Activated CD4-positive, alpha-beta T cell treated with anti-CD3 and anti-CD28 coated beads, Interleukin-2, amount 50 U/mL, for 16 hours (primary cell): ENCODE data around the gene HTRA2.
"Not testable (repeated sequence)": the region's sequence is repeated elsewhere in the genome, so short reads cannot be mapped to it uniquely, and the experiment has no call there.

ENCODE experiments used
- DNase-seq: peaks from one replicate; pipeline ENCODE4 v3.0.0-alpha.2; 2020

HTRA2 gene

DNA sequence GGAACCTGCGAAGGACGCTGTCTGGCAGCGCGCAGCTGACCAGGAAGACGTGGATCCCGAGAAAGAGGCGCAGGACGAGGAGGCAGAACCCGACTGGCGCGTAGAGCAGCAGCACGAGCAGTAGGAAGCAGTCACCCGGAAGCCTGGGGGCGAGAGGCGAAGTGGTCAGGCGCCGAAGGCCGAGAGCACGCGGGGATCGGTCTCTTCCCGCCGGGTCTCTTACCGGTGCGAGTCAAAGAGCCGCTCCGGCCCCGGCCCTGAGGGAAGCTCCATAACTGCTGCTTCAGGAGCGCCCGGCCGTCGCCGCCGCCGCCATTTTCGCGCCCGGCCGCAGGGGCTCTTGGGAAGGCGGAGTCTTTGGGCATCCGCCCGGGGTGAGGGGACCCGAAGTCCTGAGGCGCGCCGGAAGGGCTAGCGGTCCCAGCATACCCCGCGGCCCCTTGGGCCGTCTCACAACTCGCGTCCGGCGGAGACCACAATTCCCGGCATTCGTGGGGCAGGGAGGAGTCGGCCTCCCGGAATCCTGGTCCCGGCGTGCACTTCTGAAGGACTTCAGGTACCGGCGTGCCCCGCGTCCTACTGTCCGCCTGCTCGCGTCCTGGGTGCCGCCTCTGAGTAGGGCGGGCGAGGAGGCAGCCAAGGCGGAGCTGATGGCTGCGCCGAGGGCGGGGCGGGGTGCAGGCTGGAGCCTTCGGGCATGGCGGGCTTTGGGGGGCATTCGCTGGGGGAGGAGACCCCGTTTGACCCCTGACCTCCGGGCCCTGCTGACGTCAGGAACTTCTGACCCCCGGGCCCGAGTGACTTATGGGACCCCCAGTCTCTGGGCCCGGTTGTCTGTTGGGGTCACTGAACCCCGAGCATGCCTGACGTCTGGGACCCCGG, at the start of gene HTRA2, which contains the start of gene AUP1:
TSS of gene HTRA2 (plus strand) at position 577 of the 882 bp plus-strand sequence. CDS start at position 651, 74 bp downstream.
TSS of gene AUP1 (minus strand) at position 350 of the 882 bp plus-strand sequence. CDS start at position 273, 77 bp downstream.
- peak; percentile 99 for DNase-seq

DNA sequence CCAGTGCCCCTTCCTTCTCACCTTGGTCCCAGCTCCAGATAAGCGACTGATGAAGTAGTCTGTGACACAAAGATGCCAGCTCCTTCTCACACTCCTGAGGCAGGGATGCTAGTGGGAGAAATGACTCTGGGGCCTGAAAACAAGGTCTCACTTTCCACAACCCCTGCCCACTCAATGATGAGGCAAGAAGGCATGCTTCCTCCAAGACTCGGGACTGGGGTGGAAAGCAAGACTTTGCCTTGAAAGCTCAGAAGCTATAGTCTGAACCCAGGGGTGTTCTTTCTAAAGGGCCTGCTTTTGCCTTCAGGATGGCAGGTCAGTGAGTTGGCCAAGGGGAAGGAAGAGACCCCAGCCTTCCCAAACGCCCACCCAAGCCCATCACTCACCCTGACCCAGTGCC, 48.3 kb upstream of the HTRA2 start:
- DNase-seq: no peak

DNA sequence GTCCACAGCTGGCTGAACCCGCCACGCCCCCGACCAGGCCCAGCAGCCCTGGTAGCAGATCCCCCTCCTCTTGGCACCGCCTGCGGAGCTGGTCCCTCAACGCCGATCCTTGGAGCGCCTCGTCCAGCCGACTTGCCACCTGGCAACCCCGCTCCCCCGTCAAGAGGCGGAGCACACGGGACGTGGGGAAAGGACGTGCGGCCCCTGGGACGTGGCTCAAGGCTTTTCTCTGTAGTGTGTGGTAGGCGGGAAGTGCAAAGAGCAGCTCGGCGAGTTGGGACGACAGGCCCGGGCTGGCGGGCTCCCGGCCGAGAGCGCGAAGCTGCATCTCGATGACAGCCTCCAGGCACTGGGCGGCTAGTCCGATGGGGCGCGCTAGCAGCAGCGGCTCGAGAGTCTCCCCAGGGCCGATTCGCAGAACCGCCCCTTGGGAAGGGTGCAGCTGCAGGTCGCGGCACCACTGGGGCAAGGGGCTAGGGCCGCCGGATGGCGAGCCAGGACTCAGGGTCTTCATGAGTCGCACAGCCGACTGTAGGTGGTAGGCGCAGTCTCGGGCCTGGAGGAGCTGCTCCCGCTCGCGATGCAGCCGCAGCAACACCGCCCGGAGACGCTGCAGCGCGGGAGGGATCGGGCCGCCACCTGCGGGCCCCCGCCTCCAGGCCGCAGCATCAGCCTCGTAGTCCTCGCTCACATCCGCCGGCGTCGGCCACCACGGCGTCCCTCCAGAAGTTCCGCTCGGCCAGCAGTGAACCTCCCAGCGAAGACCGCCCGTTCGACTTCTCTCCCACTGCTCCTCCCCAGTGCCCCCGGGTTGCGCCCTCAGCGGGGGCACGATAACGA, 47.6 kb upstream of the HTRA2 start:
- DNase-seq: peak; percentile 67

DNA sequence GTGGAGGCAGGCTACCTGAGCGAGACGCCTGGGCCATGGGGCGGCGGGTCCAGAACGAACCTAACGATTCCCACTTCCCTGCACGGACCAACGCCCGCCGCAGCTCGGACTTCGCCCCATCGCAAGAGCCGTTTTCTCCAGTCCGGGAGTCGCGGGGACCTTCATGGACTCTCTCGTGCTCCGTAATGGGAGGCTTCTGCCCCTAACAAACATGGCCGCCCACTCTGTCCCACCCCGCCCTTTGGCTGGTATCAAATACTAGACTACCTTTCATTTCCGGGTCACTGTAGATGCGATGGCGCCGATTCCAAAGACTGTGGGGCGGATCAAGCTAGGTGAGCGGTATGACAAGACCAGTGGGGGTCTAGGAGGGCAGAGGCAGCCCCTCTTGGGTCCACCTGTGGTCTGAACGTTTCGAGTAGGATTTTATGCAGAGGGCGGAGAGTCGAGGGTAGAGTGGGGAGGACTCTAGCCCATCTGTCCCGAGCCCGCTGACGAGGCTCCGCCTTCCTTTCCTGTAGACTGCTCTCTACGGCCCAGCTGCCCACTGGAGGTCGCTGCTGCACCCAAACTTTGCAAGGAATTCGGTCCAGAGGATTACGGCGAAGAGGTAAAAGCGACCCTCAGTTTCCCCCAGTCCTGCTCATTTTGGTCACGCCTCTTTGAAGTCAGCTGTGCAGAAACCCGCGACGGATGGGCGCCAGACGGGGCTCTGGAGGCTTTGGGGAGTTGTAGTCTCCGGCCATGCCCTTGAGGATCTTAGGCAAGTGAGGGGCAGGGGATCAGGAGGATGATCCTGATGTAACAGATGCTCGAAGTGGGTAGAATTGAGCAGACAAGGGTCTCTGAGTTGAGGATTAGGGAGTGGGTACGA, 46.7 kb upstream of the HTRA2 start, which contains the start of the genes CCDC142 and TTC31:
TSS of gene CCDC142 (minus strand) at position 198 of the 874 bp plus-strand sequence. CDS start at position 37, 161 bp downstream.
TSS of gene TTC31 (plus strand) at position 281 of the 874 bp plus-strand sequence. CDS start at position 296, 15 bp downstream.
- peak; percentile 95 for DNase-seq

DNA sequence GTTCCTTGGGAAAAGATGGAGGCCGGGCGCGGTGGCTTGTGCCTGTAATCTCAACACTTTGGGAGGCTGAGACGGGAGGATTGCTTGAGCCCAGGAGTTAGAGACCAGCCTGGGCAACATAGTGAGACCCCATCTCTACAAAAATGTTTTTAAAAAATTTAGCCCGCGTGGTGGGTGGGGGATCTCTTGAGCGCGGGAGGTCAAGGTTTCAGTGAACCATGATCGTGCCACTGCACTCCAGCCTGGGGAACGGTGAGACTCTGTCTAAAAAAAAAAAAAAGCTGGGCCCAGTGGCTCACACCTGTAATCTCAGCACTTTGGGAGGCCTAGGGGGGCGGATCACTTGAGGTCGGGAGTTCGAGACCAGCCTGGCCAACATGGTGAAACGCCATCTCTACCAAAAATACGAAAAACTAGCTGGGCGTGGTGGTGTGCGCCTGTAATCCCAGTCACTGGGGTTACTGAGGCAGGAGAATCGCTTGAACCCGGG, 46.0 kb upstream of the HTRA2 start:
- not testable (repeated sequence) for DNase-seq

DNA sequence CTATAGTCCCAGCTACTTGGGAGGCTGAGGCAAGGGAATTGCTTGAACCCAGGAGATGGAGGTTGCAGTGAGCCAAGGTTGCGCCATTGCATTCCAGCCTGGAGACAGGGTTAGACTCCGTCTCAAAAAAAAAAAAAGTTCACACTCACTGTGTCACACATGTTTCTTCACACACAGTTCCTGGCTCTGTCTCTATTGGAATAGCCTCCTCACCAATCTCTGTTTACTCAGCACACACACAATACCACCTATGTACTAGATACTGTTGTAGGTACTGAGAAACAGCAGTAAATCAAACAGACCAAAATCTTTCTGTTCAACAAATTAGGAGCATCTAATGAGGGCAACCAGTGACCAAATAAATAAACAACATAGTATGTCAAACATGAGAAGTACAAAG, 43.6 kb upstream of the HTRA2 start:
- no peak for DNase-seq

DNA sequence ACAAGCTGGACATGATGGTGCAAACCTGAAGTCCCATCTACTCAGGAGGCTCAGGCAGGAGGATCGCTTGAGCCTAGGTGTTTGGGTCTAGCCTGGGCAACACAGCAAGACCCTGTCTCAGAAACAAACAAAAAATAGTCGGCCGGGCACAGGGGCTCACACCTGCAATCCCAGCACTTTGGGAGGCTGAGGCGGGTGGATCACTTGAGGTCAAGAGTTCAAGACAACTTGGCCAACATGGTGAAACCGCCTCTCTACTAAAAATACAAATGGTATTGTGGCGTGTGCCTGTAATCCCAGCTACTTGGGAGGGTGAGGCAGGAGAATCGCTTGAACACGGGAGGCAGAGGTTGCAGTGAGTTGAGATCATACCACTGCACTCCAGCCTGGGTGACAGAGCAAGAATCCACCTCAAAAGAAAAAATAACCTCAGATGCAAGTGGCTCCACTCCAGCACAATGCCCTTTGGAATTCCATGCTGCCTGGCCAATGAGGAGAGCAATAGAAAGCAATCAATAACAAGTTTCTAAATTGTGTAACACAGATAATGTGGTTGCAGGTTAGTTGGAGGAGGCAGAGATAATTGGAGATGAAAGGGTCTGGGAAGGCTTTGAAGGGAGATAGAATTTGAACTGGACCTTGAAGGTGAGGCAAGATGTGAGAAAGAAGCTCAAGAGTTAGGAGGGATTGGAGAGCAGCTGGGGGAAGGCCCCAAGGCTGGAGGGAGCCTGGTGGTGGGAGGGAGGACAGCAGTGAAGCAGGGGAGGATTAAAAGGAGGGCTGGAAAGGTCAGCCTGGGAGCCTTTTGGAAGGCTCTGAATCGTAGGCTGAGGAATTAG, 40.9 kb upstream of the HTRA2 start:
- no peak for DNase-seq

DNA sequence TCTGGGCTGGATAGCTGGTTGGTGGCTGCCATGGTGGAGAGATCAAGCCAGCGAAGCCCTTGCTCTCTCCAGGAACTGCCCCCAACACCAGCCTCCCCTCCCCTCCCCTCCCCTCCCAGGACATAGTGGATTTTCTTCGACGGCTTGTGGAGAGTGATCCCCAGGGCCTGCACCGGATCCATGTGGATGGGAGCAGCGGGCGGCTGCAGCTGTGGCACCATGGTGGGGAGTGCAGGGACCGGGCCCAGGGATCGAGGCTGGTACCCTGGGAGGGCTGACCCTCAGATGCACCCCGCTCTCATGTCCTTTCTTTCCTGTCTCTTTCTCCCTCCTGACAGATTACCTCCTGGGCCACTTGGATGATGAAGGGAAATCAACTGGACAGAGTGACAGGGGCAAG, 39.8 kb upstream of the HTRA2 start:
- DNase-seq: no peak

DNA sequence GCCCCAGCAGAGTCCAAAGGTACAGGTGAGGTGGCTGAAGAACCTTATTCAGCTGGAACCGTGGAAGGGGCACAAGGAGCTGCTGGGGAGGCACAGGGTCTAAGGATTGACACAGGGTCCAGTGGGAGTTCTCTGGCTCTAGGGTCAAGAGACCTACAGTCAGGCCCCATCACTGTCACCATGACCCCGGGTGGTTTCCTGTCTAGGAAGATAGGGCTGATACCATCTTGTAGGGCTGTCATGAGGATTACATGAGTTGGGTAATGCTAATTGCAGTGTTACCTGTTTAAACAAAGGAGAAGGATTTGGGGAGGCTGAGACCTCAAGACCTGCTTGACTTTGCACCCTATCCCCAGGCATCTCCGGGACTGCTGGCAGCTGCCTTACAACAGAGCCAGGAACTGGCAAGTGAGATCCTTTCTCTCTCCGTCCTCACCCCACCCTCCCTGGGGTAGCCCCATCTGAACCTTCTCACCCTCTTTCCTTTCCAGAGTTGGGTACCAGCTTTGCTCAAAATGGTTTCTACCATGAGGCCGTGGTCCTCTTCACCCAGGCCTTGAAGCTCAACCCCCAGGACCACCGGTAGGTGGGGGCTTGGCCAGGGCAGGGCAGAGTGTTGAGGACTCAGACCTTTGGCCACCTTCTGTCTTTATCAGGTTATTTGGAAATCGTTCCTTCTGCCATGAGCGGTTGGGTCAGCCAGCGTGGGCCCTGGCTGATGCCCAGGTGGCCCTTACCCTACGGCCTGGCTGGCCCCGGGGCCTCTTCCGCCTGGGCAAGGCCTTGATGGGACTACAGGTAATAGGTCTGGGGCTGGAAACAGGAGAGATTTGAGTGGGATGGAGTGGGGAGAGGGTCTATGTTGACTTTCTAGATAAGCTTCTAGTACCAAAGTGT, 37.8 kb upstream of the HTRA2 start:
- DNase-seq: no peak

DNA sequence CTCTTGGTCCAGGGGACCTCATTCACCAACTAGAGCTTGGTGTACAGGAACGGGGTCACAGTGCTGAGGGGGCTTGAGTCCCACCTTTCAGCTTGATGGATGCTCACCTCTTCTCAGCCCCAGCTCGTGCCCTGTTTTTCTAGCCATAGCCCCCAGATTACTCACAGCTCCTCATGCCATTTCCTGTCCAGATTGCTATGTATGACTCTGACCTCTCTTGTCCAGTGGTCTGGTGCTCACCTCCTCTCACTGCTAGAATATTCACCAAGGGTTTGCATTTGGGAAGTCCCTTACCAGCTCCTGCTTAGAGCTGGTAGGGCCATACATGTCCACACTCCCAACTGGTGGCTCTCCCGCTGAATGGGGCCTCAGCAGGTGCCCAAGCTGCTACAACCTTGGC, 36.2 kb upstream of the HTRA2 start:
- DNase-seq: no peak

DNA sequence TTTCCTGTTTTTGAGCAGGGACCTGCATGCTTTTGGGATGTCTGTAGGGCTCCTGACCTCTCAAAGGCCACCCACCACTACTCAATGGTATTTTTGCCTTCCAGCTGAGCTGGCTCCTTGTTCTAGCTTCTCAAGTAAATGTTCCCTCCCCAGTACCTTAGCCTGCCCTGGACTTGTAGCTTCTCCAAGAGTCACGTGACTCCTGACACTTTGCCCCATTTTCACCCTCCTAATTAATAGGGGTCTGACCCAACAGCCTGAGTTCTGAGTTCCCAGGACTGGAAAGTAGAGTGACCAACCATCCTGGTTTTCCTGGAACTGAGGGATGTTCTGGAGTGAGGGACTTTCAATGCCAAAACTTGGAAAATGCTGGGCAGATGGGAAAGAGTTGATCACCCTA, 34.3 kb upstream of the HTRA2 start:
- DNase-seq: no peak

DNA sequence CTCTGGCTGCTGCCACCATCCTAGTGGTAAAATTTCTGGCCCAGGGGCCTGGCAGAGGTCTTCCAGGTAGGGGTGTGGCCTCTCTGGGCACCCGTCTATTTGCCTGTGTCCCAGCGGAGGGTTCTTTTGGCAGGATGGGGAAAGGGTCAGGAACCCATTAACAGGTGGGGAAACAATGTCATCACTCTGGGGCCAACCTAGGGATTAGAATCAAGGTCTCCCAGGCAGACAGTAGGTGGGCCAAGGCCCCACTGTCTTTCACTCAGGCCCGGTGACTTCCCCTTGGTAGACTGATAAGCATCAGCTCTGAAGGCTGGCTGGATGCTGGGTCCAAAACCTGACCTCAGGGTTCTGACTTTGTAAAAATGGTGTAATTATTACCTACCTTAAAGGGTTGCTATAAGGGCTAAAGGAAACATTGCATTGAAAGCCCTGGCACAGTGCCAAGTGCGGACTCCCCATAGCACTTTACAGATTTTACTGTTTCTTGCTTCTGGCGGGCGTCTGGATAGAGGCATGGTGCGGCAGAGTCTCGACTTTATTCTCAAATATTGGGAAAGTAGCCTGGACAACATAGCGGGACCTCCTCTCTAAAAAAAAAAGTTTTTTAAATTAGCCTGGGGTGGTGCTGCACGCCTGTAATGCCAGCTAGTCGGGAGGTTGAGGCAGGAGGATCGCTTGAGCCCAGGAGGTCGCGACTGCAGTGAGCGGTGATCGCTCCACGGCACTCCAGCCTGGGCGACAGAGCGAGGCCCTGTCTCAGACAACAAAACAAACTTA, 32.5 kb upstream of the HTRA2 start:
- no peak for DNase-seq

DNA sequence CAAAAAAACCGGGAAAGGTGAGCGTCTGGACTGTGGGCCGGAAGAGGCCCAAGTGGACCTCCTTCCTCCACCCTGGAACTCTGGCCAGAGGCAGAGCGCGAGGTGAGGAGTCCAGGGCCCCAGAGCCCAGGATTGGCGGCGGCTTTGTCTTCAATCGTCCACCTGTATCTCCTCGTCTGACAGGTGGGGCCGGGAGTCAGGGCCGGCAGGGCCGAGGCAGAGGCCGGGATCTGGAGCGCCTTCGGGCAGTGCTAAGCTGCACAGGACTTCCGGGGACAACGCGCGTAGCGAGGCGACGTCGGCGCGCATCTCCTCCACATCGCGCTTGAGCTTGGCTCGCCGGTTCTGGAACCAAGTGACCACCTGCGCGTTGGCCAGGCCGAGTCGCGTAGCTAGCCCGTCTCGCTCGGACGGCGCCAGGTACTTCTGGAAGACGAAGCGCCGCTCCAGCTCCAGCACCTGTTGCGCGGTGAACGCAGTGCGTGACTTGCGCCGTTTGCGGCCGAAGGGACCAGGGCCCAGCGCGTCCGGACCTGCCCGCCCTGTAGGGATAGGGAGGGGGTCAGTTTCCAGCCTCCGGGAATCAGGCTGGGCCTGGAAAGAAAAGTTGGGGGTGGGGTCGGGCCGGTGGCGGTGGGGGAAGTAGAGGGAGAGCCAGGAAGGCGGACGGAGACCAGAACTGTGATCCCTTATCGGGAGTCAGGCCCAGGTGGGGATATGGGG, 31.8 kb upstream of the HTRA2 start:
- peak; percentile 29 for DNase-seq

DNA sequence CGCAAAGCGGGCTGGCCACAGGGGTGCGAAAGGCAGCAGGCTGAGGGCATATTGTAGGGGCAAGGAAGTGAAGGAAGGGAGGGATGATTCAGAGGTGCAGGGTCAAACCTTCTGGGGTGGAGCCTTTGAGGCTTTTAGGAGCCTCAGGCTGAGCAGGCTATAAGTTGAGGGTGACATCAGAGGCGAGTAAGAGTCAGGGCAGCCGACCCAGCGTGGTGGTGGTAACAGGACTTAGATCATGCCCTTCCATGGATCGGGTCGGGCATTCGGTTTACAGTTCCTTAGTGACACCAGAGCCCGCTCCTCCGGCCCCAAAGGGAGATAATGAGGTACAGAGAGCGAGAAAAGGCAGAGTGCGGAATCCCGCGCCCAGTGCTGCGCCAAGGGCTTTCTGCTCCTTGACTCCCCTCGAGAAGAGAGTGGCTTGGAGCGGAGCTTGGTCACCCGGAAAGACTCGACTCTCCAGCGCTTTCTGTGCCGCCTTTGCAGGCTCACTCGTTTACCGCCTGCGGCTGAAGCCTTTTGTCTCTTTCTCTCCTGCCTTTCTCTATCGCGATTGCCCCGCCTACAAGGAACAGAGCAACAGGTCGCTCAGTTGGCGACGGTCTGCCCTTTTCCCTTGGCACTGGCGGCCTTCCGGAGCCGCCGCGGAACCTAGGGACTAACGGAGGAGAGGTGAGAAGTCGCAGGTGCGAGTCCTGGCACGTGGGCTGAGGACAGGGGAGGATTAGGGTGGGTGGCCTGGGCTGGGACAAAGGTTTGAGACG, 31.1 kb upstream of the HTRA2 start:
- peak; percentile 60 for DNase-seq

DNA sequence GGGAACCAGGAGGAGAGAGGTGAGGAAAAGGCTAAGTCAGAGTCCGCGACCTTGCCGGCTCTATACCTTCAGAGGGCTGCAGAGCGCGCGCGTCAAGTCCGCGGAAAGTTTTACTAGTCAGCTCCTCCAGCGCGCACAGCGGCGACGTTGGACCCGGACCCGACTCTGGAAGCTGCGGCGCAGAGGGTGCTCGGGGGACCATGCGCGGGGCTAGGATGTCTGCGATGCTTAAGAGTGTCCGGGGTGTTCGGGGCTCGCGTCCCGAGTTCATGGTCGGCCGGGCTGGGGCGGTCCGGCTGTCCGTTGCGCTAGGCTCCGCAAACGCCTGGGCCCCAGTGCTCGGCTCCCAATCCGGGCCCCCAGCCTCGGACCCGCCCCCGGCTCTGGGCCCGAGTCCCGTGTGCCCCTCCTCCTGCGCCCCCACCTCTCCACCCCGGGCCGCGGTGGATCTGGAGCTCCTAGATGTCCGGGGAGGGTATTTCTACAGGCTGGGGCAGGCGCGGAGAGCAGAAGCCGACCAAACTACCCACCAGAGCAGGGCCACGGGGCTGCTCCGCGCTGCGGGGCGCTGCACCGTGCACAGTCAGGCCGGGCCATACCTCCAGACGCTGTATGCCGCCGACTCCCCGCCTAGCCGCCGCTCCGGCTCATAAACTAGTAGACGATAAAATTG, 30.3 kb upstream of the HTRA2 start, which contains the start of gene LBX2:
TSS of gene LBX2 (minus strand) at position 337 of the 673 bp plus-strand sequence. CDS start at position 271, 66 bp downstream.
- DNase-seq: peak; percentile 35

DNA sequence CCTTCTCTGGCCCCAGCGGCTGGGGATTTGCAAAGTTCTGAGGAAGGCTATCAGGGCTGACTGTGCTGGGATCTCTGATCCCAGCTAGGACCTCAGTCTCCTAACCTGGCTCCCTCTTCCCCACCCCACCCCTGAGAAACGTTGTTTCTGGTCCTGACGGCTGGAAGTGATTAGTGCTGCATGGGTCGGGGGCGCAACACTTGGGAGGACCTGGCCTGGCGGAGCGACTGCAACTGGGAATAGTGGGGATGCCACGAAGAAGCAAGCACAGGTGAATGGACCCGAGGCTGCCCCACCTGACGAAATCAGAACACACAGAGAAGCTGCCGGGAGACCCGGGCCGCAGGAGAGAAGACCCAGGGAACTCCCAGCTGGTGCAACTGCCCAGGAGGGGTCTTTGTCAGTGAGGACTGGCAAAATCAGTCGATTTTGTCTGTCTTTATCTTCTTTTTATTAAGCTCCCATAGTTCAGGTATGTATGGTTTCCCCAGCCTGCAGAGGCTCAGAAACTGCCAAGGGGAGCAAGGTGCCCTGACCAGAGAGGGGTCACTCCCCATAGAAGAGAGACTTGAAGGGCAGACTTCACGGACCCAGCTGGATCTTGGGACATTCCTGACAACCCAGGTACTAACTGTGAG, 29.7 kb upstream of the HTRA2 start:
- no peak for DNase-seq

DNA sequence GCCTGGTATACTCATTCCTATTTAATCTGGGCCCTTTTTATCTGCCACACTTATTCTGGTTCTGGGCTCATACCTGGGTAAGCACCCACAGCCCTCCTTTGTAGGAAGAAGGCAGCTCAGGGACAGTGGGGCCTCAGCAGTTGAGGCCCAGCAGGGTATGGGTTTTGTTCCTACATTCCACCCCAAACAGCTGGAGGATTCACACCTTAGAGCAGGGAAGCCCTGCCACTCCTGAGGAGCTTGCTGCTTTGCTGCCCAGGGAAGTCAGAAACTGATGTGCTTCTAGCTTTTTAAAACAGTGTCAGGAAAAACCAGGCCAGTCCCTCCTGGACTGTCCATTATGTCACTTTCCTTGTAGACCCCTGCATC, 29.2 kb upstream of the HTRA2 start:
- no peak for DNase-seq
